Chondrocyte (in vitro differentiated cells): ENCODE data around the gene ESRRA. TPM values are rescaled to one million over a fixed set of nuclear protein-coding genes. Genes with fewer than 3 reads are reported as not detected.

Experiments
- DNase-seq: peaks from one replicate; pipeline ENCODE4 v3.0.0; 2021; ENCODE audit warnings: mixed read lengths, low spot score
- H3K27ac Mint-ChIP-seq: one replicate; pipeline ENCODE4 v1.8.0; 2021; ENCODE audit warnings: mild to moderate bottlenecking, moderate library complexity, mixed read lengths; ENCODE audit not compliant: unreplicated experiment
- H3K27me3 Mint-ChIP-seq: 2 replicates; pipeline ENCODE4 v1.8.0; 2021; ENCODE audit warnings: low read depth, mixed read lengths
- H3K36me3 Mint-ChIP-seq: 2 replicates; pipeline ENCODE4 v1.8.0; 2021; ENCODE audit warnings: low read depth, mixed read lengths
- H3K4me1 Mint-ChIP-seq: 2 replicates; pipeline ENCODE4 v1.8.0; 2021; ENCODE audit warnings: low read depth, mild to moderate bottlenecking, mixed read lengths
- H3K4me3 Mint-ChIP-seq: one replicate; pipeline ENCODE4 v1.8.0; 2021; ENCODE audit warnings: mild to moderate bottlenecking, moderate library complexity, mixed read lengths; ENCODE audit not compliant: unreplicated experiment
- H3K9me3 Mint-ChIP-seq: 2 replicates; pipeline ENCODE4 v1.8.0; 2021; ENCODE audit warnings: low read depth, mixed read lengths
- total RNA-seq: library from RNA; stranded (reverse); gene quantifications from 3 replicates; pipeline ENCODE4 v1.2.1, GENCODE V29; 2021
- TF ChIP-seq, protein P1 (sequence below): fragments of 200-600 bp; sonication (generic); IDR thresholded peaks from 2 replicates; pipeline ENCODE4 v1.5.0; 2021; ENCODE audit warnings: antibody characterized with exemption, mild to moderate bottlenecking, moderate library complexity

The ESRRA gene
- total RNA-seq, 1 donor from 2014 or later, result 29.6 TPM

DNA sequence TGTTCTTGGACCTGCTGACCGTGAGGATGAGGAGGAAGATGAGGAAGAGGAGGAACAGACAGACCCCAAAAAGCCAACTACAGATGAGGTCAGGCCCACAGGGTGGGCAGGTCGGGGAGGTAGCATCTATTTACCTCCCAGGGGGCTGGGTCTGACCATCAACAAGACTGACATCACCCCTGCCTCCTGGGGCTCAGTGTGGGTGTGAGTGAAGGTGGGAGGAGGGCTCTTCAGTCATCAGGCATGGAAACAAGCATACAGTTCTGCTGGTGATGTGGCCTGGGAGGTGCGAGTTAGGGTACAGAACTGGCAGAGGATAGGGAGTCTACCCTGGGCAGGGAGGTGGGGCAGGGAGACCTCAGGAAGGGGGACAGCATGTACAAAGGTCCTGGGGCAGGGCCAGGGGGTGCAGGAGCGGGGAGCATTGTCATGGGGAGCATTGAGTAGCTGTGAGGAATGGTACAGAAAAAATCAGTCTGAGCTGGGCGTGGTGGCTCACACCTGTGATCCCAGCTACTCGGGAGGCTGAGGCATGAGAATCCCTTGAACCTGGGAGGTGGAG, 45.1 kb upstream of the ESRRA start:
- peak overlapping the region; percentile 74 for H3K27ac Mint-ChIP-seq
- no peak overlapping the region for H3K4me3 Mint-ChIP-seq
- no peak for DNase-seq
- TF ChIP-seq, protein P1, sequence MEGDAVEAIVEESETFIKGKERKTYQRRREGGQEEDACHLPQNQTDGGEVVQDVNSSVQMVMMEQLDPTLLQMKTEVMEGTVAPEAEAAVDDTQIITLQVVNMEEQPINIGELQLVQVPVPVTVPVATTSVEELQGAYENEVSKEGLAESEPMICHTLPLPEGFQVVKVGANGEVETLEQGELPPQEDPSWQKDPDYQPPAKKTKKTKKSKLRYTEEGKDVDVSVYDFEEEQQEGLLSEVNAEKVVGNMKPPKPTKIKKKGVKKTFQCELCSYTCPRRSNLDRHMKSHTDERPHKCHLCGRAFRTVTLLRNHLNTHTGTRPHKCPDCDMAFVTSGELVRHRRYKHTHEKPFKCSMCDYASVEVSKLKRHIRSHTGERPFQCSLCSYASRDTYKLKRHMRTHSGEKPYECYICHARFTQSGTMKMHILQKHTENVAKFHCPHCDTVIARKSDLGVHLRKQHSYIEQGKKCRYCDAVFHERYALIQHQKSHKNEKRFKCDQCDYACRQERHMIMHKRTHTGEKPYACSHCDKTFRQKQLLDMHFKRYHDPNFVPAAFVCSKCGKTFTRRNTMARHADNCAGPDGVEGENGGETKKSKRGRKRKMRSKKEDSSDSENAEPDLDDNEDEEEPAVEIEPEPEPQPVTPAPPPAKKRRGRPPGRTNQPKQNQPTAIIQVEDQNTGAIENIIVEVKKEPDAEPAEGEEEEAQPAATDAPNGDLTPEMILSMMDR, result no peak
- peaks cover 5% of the 10 kb centered on the region for H3K4me1 Mint-ChIP-seq
- H3K27me3 Mint-ChIP-seq, result no peaks in the 10 kb centered on the region
- peaks cover 34% of the 10 kb centered on the region for H3K36me3 Mint-ChIP-seq
- no peaks in the 10 kb centered on the region for H3K9me3 Mint-ChIP-seq

DNA sequence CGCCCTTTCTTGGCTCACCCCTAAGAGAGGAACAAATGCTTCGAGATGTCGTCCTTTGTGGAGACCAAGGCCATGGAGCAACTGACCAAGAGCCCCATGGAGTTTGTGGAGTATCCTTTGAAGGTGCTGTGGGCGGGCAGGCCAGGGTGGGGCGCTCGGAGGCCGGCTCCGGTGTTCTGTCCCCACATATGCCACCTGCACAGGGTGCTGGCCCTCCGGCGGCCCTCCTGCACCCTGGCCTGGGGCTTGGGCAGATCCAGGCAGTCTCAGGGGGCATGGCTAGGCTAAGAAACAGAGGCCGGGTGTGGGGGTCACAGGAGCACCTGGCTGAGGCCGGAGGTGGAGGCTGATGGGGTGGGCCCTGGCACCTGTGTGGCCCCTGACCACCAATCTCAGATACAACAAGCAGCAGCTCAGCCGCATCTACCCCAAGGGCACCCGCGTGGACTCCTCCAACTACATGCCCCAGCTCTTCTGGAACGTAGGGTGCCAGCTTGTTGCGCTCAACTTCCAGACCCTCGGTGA, 43.7 kb upstream of the ESRRA start:
- H3K4me3 Mint-ChIP-seq, result no peak overlapping the region
- H3K36me3 Mint-ChIP-seq, result peaks cover 38% of the 10 kb centered on the region

DNA sequence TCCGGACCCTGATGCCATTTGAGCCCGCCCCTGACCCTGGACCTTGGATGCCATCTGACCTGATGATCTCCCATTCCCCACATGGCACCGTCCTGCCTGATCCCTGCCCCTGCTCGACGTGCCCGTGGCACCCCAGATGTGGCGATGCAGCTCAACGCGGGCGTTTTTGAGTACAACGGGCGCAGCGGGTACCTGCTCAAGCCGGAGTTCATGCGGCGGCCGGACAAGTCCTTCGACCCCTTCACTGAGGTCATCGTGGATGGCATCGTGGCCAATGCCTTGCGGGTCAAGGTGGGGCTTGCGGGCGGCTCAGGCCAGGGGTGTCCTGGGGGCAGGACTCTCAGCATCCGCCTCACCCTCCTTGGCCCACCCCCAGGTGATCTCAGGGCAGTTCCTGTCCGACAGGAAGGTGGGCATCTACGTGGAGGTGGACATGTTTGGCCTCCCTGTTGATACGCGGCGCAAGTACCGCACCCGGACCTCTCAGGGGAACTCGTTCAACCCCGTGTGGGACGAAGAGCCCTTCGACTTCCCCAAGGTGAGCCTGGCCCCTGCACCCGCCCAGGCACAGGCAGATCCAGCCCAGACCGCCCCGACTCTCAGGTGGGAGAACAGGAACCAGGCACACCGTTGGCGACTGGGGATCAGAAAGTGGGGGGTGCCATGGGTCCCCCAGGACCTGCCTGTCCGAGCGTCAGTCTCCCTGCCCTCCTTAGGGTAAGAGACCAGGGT, 42.9 kb upstream of the ESRRA start:
- Mint-ChIP-seq H3K27me3 (no peaks in the 10 kb centered on the region), H3K36me3 (peaks cover 36% of the 10 kb centered on the region), H3K4me3 (no peak overlapping the region), H3K9me3 (no peaks in the 10 kb centered on the region), H3K4me1 (peaks cover 5% of the 10 kb centered on the region), H3K27ac (peak overlapping the region; percentile 59)
- TF ChIP-seq, protein P1, result no peak
- no peak for DNase-seq

More for the DNA sequence above, 43.7 kb upstream of the ESRRA start:
- TF ChIP-seq, protein P1, result no peak
- no peak for DNase-seq
- Mint-ChIP-seq H3K9me3 (no peaks in the 10 kb centered on the region), H3K27ac (peak overlapping the region; percentile 17), H3K4me1 (peaks cover 5% of the 10 kb centered on the region), H3K27me3 (no peaks in the 10 kb centered on the region)

DNA sequence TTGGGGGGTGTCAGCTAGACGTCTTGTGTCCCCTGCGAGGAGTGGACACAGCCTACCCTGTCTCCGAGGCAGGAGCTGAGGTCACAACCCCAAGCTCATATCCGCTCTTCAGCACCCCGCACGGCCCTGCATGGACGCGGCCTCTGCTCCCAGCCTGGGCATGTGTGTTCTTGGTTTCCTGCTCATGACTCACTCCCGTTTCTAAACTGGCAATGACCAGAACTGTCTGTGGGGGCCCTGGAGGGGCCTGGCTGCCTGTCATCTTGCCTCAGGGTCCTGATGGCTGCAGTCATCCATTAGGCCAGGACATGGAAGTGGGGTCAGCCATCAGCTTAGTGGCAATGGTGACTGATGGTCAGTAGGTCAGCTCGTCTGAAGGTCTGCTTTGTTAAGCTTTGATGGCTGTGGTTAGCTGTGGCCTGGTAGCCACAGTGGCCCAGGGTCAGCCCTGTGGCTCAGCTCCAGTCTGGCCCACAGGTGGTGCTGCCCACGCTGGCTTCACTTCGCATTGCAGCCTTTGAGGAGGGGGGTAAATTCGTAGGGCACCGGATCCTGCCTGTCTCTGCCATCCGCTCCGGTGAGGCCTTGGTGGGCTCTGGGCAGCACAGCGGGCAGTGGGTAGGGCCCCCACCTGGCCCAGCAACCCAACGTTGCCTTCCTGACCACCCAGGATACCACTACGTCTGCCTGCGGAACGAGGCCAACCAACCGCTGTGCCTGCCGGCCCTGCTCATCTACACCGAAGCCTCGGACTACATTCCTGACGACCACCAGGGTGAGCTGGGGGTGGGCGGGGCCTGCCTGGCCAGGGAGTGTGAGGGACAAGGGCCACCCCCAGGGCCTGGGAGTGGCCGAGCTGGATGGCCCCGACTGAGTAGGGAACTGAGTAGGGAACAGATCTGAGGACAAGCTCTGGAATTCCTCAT, 42.0 kb upstream of the ESRRA start:
- no peak for DNase-seq
- TF ChIP-seq, protein P1, result no peak
- Mint-ChIP-seq H3K27ac (peak overlapping the region; percentile 59), H3K27me3 (no peaks in the 10 kb centered on the region), H3K36me3 (peaks cover 30% of the 10 kb centered on the region), H3K9me3 (no peaks in the 10 kb centered on the region), H3K4me1 (peaks cover 13% of the 10 kb centered on the region), H3K4me3 (no peak overlapping the region)

DNA sequence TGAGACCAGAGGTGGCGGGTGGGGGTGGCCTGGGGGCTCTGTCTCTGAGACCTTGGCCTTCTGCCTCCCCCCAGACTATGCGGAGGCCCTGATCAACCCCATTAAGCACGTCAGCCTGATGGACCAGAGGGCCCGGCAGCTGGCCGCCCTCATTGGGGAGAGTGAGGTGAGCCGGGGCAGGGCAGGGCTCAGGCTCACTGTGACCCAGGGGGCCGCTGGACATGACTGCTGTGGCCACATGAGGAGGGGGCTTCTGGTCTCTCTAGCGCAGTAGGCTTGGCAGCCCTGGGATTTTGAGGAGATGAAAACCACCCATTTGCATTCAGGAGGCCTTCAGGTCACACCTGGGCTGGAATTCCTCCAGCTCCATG, 41.4 kb upstream of the ESRRA start:
- TF ChIP-seq, protein P1, result no peak
- no peaks in the 10 kb centered on the region for H3K9me3 Mint-ChIP-seq
- H3K4me1 Mint-ChIP-seq, result peaks cover 19% of the 10 kb centered on the region
- H3K4me3 Mint-ChIP-seq, result no peak overlapping the region
- no peaks in the 10 kb centered on the region for H3K27me3 Mint-ChIP-seq
- H3K27ac Mint-ChIP-seq, result no peak overlapping the region
- no peak for DNase-seq
- peaks cover 28% of the 10 kb centered on the region for H3K36me3 Mint-ChIP-seq
